Measurements from ENCODE around the gene FGD1. TPM values are rescaled to one million over a fixed set of nuclear protein-coding genes. Genes with fewer than 3 reads are reported as not detected.
"Not testable (repeated sequence)": the region's sequence is repeated elsewhere in the genome, so short reads cannot be mapped to it uniquely, and the experiment has no call there.

FGD1 gene
- total RNA-seq, result 29.0 and 29.5 TPM in 2 replicates
- long read RNA-seq, partial matches to known transcripts, result 1 of 3 reads
- long read RNA-seq, other reads (novel, unspliced or antisense), result 2 of 3 reads

- peaks cover 38% of the 10 kb centered on the region for H3K4me1 Mint-ChIP-seq (ENCODE audit: unreplicated experiment)
- DNase-seq (ENCODE audit: extremely low spot score, unreplicated experiment), result peak; percentile 90
- no peaks in the 10 kb centered on the region for H3K36me3 Mint-ChIP-seq (ENCODE audit: unreplicated experiment)
- peaks cover 6% of the 10 kb centered on the region for H3K9me3 Mint-ChIP-seq (ENCODE audit: unreplicated experiment)
- peak within 1 kb of the TSS; percentile 78 for H3K27ac Mint-ChIP-seq (ENCODE audit: unreplicated experiment)
- H3K4me3 Mint-ChIP-seq (ENCODE audit: unreplicated experiment), result peak within 1 kb of the TSS; percentile 84
- no peak for TF ChIP-seq CTCF (IDR thresholded peaks at IDR 0.05)
- H3K27me3 Mint-ChIP-seq (ENCODE audit: unreplicated experiment), result no peaks in the 10 kb centered on the region
Observed at GRCh38 chrX:54495814-54496516, at the start of gene FGD1. Gene FGD1, minus strand, starts transcription at chrX:54496234. Its CDS starts 802 bp downstream, at chrX:54495432.

DNA sequence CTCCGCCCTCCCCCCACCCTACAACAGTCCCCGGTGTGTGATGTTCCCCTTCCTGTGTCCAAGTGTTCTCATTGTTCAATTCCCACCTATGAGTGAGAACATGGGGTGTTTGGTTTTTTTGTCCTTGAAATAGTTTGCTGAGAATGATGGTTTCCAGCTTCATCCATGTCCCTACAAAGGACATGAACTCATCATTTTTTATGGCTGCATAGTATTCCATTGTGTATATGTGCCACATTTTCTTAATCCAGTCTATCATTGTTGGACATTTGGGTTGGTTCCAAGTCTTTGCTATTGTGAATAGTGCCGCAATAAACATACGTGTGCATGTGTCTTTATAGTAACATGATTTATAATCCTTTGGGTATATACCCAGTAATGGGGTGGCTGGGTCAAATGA lies 46.2 kb upstream of the FGD1 start:
- peaks cover 16% of the 10 kb centered on the region for H3K36me3 Mint-ChIP-seq (ENCODE audit: unreplicated experiment)
- H3K9me3 Mint-ChIP-seq (ENCODE audit: unreplicated experiment); H3K4me1 Mint-ChIP-seq (ENCODE audit: unreplicated experiment); H3K4me3 Mint-ChIP-seq (ENCODE audit: unreplicated experiment); DNase-seq (ENCODE audit: extremely low spot score, unreplicated experiment); H3K27ac Mint-ChIP-seq (ENCODE audit: unreplicated experiment); H3K27me3 Mint-ChIP-seq (ENCODE audit: unreplicated experiment): not testable (repeated sequence)

- Mint-ChIP-seq H3K27ac (ENCODE audit: unreplicated experiment) (peak overlapping the region; percentile 50), H3K36me3 (ENCODE audit: unreplicated experiment) (peaks cover 16% of the 10 kb centered on the region), H3K27me3 (ENCODE audit: unreplicated experiment) (no peaks in the 10 kb centered on the region), H3K4me1 (ENCODE audit: unreplicated experiment) (no peaks in the 10 kb centered on the region), H3K9me3 (ENCODE audit: unreplicated experiment) (no peaks in the 10 kb centered on the region), H3K4me3 (ENCODE audit: unreplicated experiment) (no peak overlapping the region)
- TF ChIP-seq CTCF (IDR thresholded peaks at IDR 0.05), result no peak
- no peak for DNase-seq (ENCODE audit: extremely low spot score, unreplicated experiment)
Observed at GRCh38 chrX:54540289-54540688, 44.3 kb upstream of the FGD1 start.

DNA sequence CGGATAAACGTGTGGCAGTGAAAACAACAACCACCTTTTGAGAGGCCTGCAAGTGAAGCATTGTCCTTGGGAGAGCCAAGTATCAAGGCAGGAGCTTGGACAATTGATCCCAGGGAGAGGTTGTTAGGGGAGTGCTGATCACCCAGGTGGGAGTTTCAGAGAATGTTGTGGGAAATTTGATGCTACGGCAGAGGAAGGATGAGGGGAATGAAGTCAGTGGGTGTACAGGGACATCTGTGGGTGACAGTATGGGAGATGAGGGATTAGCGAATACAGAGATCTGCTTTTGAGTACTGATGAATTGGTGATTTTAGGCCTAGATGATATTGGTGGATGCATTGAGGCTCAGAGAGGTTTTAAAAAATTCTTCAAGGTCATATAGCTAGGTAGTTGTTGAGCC lies 38.2 kb upstream of the FGD1 start:
- DNase-seq (ENCODE audit: extremely low spot score, unreplicated experiment), result no peak
- peaks cover 2% of the 10 kb centered on the region for H3K36me3 Mint-ChIP-seq (ENCODE audit: unreplicated experiment)
- peak overlapping the region; percentile 43 for H3K27ac Mint-ChIP-seq (ENCODE audit: unreplicated experiment)
- TF ChIP-seq CTCF (IDR thresholded peaks at IDR 0.05), result no peak
- H3K4me3 Mint-ChIP-seq (ENCODE audit: unreplicated experiment), result no peak overlapping the region
- peaks cover 21% of the 10 kb centered on the region for H3K4me1 Mint-ChIP-seq (ENCODE audit: unreplicated experiment)
- no peaks in the 10 kb centered on the region for H3K9me3 Mint-ChIP-seq (ENCODE audit: unreplicated experiment)
- no peaks in the 10 kb centered on the region for H3K27me3 Mint-ChIP-seq (ENCODE audit: unreplicated experiment)

- H3K4me3 Mint-ChIP-seq (ENCODE audit: unreplicated experiment), result peak overlapping the region; percentile 88
- peaks cover 25% of the 10 kb centered on the region for H3K4me1 Mint-ChIP-seq (ENCODE audit: unreplicated experiment)
- peak overlapping the region; percentile 89 for H3K27ac Mint-ChIP-seq (ENCODE audit: unreplicated experiment)
- no peaks in the 10 kb centered on the region for H3K27me3 Mint-ChIP-seq (ENCODE audit: unreplicated experiment)
- TF ChIP-seq CTCF (IDR thresholded peaks at IDR 0.05), result no peak
- peaks cover 2% of the 10 kb centered on the region for H3K36me3 Mint-ChIP-seq (ENCODE audit: unreplicated experiment)
- H3K9me3 Mint-ChIP-seq (ENCODE audit: unreplicated experiment), result peaks cover 12% of the 10 kb centered on the region
- no peak for DNase-seq (ENCODE audit: extremely low spot score, unreplicated experiment)
Observed at GRCh38 chrX:54530357-54530900, 34.4 kb upstream of the FGD1 start.
